Central memory CD4-positive, alpha-beta T cell (primary cell): ENCODE data around the gene TUBA4B.

Experiments used
- DNase-seq: peaks from one replicate; pipeline ENCODE4 v3.0.0; 2022
- total RNA-seq, 3 experiments: gene quantifications; one replicate each; lab custom pipeline; 2026; lab: John Stamatoyannopoulos, UW

Gene TUBA4B
- total RNA-seq = 0 to 0.19 (median 0.04) reads per million in 3 experiments

DNA sequence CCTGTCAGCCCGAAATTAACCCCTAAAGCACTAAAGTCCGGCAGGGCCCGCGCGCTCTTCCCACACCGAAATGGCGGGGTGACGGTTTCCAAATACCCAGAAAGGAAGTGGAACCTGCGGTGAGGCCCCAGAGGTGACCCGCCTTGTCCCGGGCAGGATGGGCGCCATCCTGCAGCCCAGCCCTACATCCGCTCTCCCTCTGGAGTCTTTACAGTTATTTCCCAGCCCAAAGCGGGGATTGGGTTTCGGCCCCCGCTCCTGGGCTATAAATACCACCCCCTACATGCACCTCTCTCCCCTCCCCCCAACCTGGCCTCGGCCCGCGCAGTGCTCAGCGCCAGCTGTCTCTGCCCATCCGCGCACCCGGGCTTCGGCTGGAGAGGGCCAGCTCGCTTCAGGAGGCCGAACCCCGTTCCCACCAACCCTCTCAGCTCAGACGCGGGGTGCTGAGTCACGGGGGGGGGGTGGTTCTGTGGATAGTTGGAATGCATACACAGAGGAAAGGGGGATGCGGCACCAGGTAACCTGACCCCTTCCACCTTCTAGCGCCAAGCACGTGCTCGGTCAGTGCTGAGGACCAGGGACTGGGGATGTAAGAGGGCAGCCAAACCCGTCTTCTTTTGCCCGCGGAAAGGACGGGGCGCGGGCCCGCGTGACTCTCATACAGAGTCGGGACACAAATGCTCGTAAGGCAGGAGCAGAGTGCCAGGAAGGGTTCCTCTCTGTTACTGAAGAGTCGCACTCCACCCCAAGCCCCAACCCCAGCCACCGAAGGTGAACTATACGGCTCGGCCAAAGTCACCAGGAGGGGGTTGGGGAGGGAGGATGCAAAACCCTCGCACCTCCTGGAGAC, at the start of gene TUBA4B:
Gene TUBA4B, plus strand, starts transcription at position 344 of the 853 bp plus-strand sequence. Its CDS starts 165 bp downstream, at position 509.
- DNase-seq = peak; percentile 50

- DNase-seq = no peak
Observed at GRCh38 chr2:219204425-219205164, 48.4 kb upstream of the TUBA4B start.

DNA sequence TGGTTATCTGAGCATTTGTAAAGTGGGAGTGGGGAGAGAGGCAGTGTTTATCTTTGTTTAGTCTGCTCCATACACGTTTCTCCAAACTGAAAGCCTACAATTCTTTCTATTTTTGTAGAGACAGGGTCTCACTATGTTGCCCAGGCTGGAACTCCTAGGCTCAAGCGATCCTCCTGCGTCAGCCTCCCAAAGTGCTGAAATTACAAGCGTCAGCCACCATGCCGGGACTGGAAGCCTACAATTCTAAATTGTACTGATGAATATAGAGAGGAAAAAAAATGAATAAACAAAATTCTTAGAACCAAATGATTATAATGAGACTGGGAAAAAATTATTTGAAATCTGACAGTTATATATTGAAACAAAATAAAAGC, 47.9 kb upstream of the TUBA4B start:
- no peak for DNase-seq

DNA sequence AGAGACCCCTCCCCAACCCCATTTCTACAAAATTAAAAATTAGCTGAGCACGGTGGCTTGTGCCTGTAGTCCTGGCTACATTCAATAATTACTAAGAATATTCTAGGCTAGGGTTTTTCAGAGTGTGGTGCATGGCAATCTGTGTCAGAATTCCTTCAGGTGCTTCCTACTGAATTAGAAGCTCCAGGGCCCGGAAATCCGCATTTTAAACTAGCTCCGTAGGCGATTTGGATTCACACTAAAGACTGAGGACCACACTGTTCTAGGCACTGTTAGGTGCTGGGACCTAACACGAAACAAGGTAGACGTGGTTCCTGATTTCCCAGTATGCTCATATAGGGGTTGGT, 47.1 kb upstream of the TUBA4B start:
- DNase-seq = no peak

- peak; percentile 95 for DNase-seq
Observed at GRCh38 chr2:219206328-219207133, 46.5 kb upstream of the TUBA4B start, which contains the start of gene ZFAND2B. TSS of gene ZFAND2B (plus strand) at chr2:219206782. CDS start at chr2:219206988, 206 bp downstream.

GRCh38 chr2:219207134-219207883, 45.7 kb upstream of the TUBA4B start:
- DNase-seq = no peak

- no peak for DNase-seq
Observed at GRCh38 chr2:219207884-219208740, 44.9 kb upstream of the TUBA4B start.

DNA sequence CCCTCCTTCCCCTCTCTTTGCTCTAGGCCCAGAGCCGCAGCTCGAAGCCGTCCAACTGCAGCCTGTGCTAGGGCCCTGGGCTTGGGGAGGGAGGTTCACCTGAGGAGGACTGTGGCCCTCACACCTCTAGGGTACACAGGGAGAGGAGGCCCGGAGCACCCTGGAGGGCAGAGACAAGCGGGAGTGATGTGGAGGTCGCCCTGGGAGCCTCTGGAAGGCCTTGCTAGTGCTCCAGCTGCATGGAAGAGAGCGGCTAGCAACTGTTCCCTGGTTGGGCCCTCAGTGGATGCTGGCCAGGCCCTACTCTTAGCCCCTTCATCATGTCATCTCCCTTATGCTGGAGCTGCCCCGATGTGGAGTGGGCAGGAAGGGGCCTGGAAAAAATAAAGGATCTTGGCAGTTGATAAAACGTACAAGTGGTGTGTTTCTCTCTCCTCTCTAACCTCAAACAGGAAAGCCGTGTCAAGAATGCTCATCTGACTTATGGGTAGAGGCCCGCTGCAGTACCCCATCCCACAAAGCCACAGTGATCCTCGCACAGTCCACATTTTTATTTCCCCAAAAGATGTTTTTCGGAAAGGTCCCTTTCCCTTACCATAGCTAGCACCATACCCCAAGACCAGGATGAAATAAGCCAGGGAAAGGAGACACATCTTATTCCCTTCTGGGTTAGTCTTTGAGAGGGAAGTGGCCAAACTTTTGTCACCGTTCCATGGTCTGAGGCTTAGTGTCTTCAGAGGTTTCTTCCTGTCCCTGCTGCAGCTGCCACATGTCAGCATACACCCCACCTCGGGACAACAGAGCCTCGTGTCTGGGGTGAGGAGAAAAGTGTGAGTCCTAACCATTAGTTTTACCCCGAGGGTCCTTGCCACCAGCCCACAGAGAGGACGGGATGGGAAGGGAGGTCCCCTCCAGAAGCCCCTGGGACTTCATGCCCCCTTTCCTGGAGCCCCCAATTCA, 43.5 kb upstream of the TUBA4B start:
- DNase-seq = no peak

DNA sequence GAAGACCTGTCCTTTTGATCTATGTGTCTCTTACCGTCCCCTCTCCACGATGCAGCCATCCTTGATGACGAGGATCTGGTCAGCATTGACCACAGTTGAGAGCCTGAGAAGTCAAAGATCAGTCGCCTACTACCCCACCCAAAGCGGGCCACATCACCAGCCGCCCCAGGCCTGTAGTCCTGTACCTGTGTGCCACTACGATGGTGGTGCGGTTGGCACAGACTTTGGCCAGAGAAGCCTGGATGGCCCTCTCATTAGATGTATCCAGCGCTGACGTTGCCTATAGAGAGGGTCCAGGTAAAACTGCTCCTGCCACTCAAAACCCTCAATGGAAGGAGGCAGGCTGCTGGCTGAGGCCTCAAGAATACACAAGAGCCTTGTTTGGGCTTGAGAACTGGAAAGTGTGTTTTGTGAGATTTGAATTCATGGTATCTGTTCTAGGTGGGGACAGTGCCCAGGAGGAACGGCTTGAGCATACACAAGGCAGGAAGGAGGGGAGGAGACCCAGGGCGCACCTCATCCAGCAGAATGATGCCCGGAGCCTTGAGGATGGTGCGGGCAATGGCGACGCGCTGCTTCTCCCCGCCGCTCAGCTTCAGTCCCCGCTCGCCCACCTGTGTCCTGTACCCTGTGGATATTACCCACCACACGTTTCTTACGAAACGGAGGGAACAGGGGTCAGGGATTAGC, 42.7 kb upstream of the TUBA4B start:
- no peak for DNase-seq

DNA sequence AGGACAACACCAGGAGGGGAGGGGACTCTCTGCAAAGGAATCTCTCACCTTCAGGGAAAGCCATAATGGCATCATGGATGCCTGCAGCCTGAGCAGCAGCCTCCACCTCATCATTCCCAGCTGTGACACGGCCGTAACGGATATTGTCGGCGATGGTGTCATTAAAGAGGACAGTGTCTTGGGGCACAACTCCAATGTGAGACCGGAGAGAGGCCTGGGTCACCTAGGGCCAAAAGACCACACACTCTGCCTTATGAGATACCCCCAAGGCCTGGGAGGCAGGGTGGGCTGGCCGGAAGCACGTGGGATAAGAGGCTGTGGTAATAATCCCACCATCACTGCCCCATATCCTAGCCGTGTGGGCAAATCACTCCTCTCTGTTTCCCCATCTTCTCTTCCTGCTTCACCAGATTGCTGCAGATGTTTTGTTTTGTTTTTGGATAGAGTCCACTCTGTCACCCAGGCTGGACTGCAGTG, 42.1 kb upstream of the TUBA4B start:
- DNase-seq = no peak

DNA sequence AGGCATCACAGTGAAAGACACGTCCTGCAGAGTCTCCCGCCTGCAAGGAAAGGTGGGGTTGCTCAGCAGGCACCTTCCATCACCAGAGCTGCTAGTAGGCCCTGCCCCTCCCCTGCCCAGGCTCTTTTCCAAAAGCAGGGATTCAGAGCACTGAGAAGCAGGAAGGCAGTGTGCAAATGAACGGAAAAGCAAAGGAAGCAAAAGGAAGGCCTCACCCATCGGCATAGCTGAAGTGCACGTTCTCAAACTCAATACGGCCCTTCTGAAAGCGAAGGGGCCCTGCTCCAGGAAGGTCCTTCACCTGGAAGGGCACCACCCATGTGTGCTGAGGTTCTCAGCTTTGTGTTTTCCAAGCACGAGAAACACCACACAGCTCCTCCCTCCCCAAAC, 40.0 kb upstream of the TUBA4B start:
- DNase-seq = no peak

DNA sequence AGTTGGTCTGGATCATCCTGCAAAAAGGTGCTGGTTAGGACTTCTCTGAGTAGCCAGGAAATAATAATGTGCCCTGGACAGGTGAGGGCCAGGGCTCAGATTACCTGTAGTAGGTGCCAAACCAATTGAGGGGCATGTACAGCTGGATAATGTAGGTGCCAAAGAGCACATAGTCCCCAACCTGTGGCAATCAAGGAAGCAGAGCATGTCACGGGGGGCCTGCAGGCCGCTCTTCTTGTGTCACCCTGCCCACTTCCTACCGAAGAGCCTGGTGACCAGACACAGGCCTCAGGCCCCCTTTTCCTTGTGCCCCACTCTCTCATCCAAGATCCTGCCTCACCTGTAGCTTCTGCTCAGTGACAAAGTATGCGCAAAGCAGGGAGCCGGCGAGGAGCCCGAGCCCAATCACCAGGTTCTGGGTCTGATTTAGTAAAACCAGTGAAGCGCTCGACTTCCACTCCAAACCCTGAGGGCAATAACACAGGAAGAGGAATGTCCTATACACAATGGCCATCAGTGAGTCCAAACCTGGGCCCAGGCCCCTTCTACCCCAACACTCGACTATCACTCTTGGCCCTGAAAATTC, 39.5 kb upstream of the TUBA4B start:
- DNase-seq = no peak

DNA sequence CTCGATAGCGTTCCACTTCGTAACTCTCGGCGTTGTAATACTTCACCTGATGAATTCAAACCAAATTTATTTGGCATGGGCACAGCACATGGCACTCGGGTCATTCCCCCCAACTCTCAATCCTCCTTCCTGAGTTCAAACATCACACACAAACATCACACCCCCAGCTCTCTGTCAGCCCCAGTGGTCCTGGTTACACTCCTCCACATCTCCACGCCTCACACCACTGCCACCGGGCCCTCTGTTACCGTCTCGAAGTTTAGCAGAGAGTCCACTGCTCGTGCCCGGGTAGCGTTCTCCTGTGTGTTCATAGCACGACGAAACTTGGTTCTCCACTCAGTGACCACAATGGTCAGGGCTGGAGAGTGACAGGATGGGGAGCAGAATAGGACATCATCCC, 38.9 kb upstream of the TUBA4B start:
- DNase-seq = no peak

DNA sequence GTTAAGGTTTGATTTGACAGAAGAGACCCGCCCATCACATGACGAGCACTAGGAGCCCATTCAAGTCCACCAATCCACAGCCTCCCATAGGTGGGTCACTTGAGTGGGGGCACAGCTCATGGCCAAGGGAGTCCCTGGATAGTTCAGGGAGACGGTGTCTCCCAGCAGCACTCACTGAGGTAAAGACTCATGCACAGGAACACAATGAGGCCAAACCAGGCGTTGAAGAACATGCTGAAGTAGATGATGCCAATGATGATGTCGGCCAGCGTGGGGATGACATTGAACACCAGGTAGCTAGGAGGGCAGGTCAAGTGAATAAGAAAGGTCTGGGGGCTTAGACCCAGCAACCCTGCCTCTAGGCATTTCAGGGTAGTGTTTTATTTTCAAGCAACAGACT, 38.3 kb upstream of the TUBA4B start:
- DNase-seq = no peak

GRCh38 chr2:219215871-219216534, 37.0 kb upstream of the TUBA4B start:
- DNase-seq = no peak

DNA sequence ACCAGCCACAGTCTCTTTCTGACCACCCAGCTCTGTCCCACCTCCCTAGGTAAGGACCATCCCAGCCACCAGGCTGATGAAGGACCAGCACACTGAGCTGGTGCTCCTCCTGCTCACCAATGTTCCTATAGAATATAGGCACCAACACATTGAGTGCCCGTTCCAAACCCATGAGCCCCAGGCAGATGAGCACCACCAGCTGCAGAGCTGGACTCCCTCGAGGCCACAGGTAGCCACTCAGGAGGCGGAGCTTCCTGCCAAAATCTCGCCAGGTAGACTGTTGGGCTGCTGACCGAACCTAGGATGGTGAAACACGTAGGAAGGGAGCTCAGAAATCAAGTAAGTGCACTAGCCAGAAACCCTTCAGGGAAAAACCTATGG, 36.5 kb upstream of the TUBA4B start:
- DNase-seq = no peak

DNA sequence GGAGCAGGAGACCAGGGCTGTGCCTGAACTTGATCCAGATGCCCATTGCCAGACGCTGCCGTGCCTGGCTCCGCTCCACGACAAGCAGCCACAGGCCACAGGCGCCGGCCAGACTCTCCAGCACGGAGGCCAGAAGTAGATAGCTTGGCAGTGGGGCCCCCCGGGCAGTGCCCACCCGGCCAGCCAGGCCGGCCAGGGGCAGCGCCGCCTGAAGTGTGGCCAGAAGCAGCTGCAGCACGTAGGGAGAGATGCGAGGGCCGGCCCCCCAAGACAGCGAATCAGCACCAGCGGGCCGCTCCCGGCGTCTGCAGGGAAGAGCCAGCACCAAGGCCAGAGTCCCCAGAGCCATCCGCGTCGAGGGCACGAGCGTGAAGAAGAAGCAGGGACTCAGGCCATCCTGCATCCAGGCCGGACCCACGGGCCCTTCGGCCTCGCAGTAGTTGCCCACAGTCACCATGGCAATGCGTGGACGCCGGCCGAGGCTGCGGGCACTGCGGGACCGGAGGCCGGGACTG, 34.8 kb upstream of the TUBA4B start:
- DNase-seq = peak; percentile 17
